ENCODE data around the gene HDAC5.

DNA sequence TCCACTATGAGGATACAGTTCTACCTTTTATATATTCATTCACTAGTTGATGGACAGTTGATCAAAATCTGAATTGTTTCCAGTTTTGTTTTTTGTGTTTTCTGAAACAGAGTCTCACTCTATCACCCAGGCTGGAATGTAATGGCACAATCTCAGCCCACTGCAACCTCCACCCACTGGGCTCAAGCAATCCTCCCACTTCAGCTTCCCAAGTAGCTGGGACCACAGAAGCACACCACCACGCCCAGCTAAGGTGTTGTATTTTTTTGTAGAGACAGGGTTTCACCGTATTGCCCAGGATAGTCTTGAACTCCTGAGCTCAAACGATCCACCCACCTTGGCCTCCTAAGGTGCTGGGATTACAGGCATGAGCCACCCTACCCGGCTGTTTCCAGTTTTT is 78.0 kb downstream of the HDAC5 start:
- TF ChIP-seq POLR2AphosphoS5 (IDR thresholded peaks at IDR 0.05) = no peak
- TF ChIP-seq POLR2A (IDR thresholded peaks at IDR 0.05) = no peak
- TF ChIP-seq, protein P1, sequence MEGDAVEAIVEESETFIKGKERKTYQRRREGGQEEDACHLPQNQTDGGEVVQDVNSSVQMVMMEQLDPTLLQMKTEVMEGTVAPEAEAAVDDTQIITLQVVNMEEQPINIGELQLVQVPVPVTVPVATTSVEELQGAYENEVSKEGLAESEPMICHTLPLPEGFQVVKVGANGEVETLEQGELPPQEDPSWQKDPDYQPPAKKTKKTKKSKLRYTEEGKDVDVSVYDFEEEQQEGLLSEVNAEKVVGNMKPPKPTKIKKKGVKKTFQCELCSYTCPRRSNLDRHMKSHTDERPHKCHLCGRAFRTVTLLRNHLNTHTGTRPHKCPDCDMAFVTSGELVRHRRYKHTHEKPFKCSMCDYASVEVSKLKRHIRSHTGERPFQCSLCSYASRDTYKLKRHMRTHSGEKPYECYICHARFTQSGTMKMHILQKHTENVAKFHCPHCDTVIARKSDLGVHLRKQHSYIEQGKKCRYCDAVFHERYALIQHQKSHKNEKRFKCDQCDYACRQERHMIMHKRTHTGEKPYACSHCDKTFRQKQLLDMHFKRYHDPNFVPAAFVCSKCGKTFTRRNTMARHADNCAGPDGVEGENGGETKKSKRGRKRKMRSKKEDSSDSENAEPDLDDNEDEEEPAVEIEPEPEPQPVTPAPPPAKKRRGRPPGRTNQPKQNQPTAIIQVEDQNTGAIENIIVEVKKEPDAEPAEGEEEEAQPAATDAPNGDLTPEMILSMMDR (IDR thresholded peaks at IDR 0.05) = no peak

All from prostate gland (tissue), 2 donors.